MM.1S (cell line): Measurements from ENCODE around the gene MALSU1.

Experiments used
- EZH2phosphoT487 ChIP-seq: fragments of 300-600 bp; sonication (generic); IDR thresholded peaks from 2 replicates; pipeline ENCODE4 v1.6.1; 2018; ENCODE audit warnings: antibody characterized with exemption, low read length
- TF ChIP-seq, protein P1 (sequence below): fragments of 300-600 bp; sonication (generic); IDR thresholded peaks from 2 replicates; pipeline ENCODE4 v1.5.1; 2016; ENCODE audit warnings: antibody characterized with exemption, low read length, mixed read lengths

- TF ChIP-seq, protein P1, sequence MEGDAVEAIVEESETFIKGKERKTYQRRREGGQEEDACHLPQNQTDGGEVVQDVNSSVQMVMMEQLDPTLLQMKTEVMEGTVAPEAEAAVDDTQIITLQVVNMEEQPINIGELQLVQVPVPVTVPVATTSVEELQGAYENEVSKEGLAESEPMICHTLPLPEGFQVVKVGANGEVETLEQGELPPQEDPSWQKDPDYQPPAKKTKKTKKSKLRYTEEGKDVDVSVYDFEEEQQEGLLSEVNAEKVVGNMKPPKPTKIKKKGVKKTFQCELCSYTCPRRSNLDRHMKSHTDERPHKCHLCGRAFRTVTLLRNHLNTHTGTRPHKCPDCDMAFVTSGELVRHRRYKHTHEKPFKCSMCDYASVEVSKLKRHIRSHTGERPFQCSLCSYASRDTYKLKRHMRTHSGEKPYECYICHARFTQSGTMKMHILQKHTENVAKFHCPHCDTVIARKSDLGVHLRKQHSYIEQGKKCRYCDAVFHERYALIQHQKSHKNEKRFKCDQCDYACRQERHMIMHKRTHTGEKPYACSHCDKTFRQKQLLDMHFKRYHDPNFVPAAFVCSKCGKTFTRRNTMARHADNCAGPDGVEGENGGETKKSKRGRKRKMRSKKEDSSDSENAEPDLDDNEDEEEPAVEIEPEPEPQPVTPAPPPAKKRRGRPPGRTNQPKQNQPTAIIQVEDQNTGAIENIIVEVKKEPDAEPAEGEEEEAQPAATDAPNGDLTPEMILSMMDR, result peak; percentile 86
- TF ChIP-seq EZH2phosphoT487, result no peak
Observed at GRCh38 chr7:23273141-23273599, 26.0 kb upstream of the MALSU1 start.
